MV-4-11 (cell line): ENCODE data around the gene KCNIP4.

Experiments
- DNase-seq: peaks from one replicate; lab custom pipeline; 2025; lab: John Stamatoyannopoulos, UW

Gene KCNIP4

DNA sequence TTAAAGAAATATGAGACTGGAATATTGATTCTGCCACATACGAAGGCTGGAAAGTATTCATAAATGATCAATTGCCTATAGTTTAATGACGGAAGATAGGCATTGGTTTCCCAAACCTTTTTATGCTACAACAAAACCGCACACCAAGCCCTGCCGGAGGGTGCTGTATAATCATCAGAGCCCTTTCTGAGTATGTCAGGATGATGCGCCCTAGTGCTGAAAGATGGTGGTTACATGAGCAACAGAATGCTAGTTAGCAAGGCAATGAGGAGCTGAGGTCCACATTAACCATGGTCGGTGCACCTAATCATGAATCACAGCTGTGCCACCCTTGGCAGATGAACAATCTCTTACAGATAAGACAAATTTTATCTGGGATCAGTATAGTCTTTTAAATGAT, 757.3 kb downstream of the KCNIP4 start:
- no peak for DNase-seq

DNA sequence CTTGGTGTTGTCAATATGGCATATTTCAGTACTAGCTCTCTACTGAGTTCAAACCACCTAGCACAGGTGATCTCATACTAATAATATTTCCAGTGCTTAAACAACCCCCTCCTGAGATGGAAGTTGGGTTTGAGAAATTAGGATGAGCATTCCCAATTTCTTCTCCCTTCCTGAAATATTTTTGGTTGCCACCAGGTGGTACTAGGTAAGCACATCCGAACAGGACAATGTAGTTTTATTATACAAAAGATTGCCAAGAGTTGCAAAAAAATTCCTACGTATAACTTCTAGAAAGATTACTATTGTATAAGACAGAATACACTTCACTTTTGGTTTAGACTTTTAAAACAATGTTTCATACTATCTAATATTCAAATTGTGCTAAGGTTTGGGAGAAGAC, 763.8 kb downstream of the KCNIP4 start:
- no peak for DNase-seq

DNA sequence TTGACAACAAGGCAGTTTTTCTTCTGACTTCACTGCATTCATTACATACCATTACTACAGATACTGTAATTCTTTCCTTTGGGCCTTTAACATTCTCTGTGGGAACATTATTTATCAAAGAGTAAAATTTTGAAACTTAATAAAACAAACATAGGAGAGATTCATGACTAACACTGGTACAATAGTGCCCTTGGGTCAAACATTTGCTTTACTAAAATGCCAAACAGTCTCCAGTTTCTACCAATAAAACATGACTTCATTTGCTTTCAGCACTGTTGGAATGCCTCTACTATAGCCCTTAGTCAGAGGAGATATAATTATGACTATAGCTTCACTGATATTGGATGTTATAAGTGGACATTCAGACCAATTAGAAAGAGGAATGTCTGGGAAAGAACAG, 766.9 kb downstream of the KCNIP4 start:
- DNase-seq: no peak

DNA sequence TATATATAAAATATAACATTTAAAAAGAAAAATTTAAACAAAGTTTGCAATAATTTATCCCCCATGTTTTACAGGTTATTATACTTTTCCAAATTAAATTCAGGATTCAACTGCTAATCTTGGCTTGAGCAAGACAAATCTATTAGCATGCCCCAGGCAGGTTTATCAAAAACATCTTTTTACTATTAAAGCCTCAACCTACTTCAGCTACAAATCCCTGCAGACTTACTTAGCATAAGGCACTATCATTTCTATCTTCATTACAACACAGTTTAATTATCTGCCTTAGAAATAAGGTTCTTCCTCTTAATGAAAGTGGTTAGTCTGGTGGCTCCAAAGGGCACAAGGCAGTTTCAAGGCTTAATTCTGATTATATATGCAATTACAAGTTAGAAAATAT, 770.7 kb downstream of the KCNIP4 start:
- no peak for DNase-seq

DNA sequence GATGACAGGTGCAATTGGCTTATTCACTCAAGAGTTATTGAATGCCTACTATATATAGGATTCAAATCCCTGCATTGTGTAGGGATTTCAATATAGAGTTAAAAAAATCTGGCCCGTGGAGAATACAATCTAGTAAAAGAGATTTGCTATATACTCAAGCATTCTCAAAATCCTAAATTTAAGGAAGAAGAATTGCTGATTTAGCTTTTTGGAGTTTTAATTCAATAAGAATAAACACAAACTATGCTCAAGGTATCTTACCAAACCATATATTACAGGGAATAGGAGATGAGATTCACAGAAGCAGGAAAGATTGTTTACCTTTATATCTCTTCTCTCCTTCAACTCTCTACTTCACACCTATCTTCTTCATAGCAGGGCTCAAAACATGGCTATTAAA, 771.5 kb downstream of the KCNIP4 start:
- DNase-seq: no peak

DNA sequence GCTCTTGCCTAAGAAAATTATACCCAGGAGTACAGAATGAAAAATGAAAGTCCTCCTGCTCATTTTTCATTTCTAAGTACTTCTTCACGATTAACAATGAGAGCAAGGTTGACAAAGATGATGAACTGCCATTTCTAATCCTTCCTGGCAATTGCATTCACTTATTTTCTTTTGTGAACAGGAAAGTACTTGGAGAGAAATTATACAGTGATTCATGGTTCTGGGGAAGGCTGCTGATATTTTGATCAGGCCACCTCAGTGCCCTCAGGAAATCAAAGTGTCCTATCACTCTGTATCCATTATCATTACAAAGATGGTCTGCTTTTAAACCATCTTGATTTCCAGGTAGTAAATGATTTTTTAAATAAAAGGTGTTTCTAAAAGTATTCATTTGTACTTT, 780.9 kb downstream of the KCNIP4 start:
- DNase-seq: no peak

DNA sequence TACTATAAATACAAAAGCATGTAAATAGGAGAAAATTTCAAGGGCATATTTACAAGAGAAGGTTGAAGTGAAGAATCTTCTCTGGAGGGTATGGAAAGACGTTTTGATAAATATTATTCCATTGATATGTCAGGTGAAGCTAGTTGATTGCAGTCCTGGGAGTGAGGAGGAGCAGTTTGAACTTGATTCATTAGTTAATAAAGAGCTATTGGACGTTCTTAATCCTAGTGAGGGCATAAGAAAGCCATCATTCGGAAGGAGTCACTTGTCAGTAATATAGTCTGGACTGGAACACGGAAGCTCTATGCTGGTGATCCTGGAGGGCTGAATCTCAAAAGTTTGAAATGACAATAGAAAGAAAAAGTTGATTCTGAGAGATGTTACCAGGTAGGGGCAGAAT, 793.2 kb downstream of the KCNIP4 start:
- no peak for DNase-seq

DNA sequence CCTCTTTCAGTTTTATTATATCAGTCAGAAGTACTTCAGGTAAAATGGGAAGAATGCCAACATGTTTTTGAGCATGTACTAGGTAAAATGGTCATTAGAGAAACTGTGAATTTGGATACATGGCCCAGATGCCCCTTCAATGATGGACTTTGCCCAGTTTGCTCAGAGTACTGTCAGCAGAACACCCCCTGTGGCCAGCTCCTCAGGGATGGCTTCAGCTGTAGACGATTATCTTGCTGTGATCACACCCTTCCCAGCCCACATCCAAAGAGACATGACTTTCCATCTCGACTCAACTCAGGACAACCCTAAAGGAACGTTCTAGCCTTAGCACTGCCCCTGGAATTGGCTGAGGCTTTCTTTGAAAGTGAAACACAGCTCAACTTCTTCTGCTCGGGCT, 809.2 kb downstream of the KCNIP4 start:
- DNase-seq: no peak

DNA sequence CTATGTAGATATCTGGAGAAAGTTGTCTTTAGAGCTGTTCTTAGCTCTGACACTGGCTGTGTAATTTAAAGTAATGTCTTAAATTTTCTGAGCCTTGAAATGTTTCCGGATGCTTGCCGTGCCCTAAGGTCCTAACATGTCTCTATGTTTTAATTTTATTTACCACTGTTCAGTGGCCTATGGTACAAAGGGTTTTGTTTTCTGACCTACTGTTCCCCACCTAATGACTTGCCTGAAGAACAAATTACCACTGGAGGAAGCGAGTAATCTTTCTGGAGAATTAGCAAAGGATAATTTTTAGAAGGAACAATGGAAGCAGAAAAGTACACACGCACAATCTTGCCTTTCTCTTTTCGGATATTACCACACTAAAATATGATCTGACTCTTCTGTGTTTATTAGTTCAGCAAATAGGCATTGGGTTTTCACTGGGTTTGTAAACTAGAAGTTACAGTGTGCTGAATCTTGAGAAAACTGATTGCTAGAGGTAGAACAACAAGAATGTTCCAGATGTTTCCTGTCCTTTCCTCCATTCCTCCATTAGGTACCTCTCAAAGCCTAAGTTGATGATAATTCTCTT, 812.4 kb downstream of the KCNIP4 start:
- DNase-seq: no peak

DNA sequence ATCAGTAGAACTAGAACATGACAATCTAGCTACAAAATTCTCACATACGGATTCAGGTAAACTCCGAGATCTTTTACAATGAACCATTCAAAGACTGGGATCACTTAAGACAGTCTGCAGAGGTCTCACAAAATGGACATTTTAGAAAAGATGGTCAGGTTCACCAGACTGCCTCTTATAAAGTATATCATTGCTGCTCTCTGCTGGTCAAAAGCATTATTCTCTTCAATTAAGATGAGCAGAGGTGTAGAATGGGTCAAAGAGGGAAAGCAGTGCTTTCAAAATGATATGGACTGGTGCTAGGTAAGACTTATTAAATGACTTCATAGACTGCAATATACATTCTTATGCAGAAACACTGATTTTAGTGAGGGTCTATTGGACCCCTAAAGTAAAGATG, 813.6 kb downstream of the KCNIP4 start:
- peak; percentile 27 for DNase-seq

DNA sequence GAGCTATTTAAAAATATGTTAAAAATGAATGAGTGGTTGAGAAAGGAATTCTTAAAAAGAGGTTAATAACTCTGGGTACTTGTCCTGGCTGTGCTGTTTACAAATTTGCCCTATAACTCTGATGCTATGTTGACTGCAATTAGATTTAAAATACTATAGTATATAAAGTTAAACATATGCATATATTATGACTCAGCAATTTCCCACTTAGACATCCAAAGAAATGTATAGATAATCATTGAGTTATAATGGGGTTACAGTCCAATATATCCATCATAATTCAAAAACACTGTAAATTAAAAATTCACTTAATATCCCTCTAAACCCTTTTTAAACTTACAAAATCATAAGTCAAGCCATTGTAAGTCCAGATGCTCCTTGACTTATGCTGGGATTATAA, 818.0 kb downstream of the KCNIP4 start:
- no peak for DNase-seq

DNA sequence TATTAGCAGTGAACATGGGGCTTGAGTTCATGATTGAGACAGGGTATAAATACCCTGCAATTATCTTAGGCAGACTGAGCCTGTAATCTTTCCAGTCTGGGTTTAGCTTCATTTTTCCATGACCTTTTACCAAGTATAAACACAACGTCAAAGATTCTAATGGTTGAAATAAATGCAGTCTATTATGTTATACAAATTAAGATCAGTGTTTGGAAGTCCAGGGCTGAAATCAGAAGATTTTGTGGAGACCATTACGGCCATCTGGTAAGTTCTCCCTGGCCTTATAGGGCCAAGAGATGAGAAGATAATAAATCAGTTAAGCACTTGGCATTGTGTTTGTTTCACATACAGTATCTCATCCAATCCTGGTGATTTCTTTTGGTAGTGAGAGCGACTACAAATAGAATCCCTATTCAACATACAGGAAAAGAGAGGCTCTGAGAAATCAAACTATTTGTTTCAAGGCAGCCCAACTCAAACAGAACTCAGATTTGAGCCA, 822.5 kb downstream of the KCNIP4 start:
- DNase-seq: no peak

DNA sequence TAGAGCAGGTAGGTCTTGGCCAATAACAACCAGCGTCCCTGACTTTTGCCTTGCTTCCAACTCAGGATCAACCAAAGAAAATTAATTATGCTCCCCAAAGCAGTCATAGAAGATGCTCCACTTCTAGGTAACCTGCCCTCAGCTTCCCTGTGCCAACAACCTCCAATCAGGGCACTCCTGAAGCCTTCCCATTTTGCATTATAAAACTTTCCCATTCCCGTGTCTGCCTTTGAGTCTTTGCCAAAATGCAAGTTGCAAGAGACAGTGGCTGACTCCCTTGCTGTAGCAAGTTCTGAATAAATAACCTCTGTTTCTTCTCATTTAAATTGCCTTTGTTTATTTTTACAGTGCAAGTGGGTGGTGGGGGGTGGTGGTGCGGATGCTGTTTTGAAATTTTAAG, 830.3 kb downstream of the KCNIP4 start:
- no peak for DNase-seq

DNA sequence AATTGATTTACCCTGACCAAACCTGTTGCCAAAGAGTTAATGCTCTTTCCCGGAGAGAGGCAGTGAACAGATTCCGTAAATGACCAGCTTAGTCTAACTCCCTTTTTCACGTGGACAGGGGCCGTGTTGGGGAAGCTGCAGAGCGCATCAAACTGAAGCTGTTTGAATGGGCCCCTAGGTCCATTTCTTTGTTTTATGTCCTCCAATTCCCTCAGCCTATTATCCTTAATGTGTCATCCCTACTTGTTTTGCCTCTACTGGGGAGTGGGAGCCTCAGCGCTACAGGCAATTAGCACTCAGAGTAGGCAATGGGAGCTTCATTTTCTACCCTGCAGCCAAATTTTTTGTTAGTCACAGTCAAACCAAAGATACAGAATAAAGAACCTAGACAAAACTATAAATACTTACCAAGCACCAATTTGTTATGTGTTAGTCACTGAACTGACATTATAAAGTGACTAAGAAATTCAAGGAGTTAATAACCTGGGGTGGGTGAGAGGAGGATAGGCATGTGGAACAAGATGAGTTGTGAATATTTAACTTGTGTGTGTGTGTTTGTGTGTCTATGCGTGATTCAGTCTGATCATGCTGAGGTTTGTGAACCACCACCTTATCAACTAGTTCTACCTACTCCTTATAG, 830.9 kb downstream of the KCNIP4 start:
- DNase-seq: no peak

DNA sequence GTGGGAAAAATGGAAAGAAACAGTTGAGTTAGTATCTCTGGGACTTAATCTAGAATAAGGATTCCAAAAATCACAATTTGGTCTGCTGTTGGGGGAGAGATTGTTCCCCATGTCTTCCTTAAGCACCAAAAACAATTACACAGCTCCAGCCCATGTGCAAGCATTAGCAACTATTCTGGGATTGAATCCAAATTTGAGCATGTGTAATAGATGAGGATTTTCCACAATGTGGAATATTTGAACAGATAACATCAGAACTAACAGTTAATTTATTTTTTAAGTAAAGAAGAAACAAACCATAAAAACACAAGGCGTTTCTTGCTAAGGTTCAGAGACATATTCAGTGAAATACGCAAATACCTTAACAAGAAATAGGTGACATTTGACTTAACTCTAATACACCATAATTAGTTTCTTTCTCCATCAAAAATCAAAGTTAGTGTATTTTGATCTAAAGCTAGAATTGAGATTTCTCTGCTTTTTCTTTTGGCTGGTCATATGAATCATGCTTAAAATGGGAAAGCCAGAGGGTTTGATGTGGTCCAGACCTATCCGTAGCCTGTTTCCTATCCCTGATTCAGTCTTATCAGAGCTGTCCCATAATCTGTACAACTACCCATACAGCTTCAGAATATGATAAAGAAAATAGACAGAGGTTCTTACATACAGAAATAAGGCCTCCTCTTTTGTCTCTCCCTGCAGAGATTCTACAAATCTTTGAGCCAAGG, 834.9 kb downstream of the KCNIP4 start:
- no peak for DNase-seq

DNA sequence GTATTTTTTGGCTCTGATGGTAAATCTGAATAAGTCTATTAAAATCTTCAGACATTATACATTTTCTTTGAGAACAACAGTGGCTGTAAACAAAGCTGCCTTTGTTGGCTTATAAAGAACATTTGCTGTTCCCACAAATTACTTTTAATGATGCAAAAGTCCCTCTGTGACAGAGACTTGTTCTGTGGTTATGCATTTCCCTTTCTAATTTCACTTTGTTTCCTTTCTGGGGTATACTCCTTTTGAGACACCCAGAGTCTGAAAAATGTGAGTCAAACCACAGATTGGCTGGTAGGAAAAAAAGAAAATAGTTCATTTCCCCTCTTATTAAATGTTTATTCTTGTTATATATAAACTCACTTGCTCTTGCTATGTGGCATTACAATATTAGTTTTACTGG, 845.9 kb downstream of the KCNIP4 start:
- DNase-seq: peak; percentile 53

DNA sequence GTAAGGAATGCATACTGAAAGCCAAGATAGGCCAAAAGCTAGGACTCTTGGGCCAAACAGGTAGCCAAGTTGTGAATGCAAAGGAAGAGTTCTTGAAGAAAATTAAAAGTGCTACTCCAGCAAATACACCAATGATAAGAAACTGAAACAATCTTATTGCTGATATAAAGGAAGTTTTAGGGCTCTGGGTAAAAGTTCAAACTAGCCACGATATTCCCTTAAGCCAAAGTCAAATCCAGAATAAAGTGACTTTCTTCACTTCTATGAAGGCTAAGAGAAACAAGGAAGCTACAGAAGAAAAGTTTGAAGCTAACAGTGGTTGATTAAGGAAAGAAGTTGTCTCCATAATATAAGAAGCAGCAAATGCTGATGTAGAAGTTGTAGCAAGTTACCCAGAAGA, 850.7 kb downstream of the KCNIP4 start:
- no peak for DNase-seq

DNA sequence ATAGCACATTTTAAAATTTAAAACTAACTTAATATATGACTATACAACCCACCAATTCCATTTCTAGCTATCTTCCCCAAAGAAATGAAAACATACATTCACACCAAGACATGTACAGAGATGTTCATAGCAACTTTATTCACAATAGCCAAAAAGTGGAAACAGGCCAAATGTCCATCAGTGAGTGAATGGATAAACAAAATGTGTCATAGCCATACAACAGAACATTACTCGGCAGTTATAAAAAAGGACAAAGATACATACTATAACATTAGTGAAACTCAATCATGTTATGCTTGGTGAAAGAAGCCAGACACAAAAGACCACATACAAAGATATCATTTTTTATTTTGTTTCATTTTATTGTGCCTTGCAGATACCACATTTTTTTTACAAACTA, 851.5 kb downstream of the KCNIP4 start:
- no peak for DNase-seq

DNA sequence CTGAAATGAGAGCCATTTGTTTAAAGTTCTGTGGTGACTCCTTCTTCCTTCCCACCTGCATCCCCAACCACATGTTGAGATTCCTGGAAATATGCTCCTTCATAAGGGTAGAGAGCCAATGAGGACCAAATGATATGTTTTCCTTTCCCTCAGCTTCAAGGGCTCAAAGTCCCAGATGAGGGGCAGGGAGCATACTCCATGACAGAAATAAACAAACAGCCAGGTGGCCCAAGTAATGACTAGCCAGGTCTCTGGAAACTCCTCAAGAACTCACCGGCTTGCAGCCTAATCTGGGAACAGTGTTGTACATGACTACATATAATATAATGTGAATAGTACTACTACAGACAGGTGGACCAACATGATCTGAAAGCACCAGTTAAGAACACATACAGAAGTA, 856.0 kb downstream of the KCNIP4 start:
- no peak for DNase-seq

DNA sequence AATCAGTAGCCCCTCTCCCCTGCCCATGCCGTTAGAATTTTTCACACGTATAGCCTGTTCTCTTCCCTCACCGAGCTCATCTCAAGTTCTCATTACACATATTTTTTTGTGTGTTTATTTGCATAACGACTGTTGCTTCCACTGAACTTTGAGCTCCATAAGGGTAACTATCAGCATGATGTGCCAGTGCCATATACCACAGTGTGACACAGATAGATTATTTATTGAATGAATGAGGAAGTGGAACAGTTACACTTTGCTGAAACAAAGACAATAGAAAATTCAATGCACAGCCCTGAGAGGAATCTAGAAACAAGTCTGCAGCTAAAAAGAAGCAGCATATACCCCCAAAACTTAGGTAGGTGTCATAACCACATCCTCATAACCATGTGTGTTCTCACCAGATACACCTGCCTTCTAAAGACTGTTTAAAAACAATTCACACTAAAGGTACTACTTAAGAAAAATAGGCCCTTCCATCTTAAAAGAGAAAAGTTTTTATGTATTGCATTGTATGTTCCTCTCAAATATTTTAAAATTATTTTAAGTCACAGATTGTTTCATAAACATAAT, 858.4 kb downstream of the KCNIP4 start:
- peak; percentile 94 for DNase-seq

DNA sequence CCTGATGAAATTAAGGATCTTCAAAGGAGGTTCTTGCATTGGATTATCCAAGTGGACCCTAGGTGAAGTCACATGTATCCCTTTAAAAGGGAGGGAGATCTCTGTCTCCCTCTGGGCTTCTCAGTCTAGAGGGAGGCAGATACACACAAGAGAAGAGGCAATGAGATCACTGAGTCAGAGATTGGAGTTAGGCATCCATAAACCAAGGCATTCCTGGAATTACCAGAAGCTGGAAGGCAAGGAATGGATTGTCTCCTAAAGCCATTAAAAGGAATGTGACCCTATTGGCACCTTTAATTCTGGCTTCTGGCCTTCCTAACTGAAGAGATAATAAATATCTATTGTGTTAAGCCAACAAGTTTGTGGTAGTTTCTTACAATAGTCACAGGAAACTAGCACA, 865.2 kb downstream of the KCNIP4 start:
- DNase-seq: no peak

DNA sequence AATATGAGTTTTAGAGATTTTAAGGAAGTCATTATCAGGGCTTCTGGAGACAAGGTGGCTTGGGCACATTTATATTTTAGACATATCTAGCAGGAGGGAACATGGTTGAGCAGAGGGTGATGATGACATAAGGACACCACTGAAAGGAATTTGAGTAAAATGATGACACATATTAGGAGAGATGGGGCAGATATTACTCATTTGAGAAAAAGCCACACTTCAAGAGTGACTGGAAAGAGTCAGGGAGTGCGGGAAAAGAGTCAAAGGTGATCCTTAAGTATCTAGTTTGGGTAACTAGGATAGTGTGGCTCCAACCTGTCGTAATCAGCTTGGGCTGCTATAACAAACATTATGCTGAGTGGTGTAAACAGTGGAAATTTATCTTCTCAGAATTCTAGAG, 870.6 kb downstream of the KCNIP4 start:
- no peak for DNase-seq

DNA sequence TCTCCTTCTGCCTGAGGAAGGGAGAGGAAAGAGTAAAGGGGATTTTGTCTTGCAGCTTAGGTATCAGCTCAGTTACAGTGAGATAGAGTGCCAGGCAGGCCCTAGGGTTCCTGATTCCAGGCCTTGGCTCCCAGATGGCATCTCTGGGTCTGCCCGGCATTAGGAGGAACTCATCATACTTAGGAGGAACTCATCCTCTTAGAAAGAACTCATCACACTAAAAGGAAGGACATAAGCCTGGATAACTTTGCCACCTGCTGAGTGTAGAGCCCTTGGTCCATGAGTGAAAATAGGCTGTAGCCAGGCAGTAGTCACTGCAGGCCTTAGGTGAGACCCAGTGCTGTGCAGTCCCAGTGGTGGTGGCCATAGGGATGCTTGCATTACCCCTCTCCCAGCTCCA, 881.2 kb downstream of the KCNIP4 start:
- no peak for DNase-seq
